ENCODE results near the gene XXYLT1.

- no peak for TF ChIP-seq CTCF (IDR thresholded peaks at IDR 0.05)
- no peak for TF ChIP-seq POLR2A (IDR thresholded peaks at IDR 0.05)
Observed at GRCh38 chr3:195023989-195024388, 247.0 kb downstream of the XXYLT1 start.
